ENCODE data around the gene HSPG2.

DNA sequence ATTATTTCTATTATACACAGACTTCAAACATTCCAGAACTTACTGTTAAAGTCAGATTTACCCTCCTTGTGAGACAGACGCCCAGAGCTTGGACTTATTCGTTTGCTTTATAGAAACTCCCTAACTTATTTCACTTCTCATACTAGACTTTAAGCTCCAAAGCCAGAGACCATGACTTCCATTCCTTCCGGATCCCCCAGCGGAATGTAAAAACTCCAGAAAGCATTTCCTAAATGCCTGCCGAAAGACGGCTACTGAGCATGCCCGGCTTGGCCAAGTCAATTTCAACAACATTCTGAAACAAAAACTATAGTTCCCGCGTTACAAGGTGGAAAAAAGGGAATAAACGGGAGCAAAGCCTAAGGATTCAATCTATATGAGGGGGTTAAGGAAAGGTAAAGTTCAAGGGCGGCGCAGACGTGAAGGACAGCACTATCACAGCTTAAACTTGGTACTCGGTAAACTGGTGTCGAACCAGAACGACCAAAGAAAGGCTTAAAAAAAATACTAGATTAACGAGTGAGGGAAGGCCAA, 155.2 kb downstream of the HSPG2 start:
- TF ChIP-seq, protein P1, sequence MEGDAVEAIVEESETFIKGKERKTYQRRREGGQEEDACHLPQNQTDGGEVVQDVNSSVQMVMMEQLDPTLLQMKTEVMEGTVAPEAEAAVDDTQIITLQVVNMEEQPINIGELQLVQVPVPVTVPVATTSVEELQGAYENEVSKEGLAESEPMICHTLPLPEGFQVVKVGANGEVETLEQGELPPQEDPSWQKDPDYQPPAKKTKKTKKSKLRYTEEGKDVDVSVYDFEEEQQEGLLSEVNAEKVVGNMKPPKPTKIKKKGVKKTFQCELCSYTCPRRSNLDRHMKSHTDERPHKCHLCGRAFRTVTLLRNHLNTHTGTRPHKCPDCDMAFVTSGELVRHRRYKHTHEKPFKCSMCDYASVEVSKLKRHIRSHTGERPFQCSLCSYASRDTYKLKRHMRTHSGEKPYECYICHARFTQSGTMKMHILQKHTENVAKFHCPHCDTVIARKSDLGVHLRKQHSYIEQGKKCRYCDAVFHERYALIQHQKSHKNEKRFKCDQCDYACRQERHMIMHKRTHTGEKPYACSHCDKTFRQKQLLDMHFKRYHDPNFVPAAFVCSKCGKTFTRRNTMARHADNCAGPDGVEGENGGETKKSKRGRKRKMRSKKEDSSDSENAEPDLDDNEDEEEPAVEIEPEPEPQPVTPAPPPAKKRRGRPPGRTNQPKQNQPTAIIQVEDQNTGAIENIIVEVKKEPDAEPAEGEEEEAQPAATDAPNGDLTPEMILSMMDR (IDR thresholded peaks at IDR 0.05; ENCODE audit: insufficient read depth, low read length, poor library complexity, severe bottlenecking): no peak
- no peak for TF ChIP-seq EZH2phosphoT487 (conservative IDR thresholded peaks at IDR 0.05; ENCODE audit: low read length)

Data from SU-DHL-6 (cell line).